CD4-positive, alpha-beta T cell treated with Interleukin-4 for 4 hours (primary cell): Measurements from ENCODE around the gene INTS7.

Experiments
- DNase-seq: peaks from one replicate; pipeline ENCODE4 v3.0.0-alpha.2; 2020

Gene INTS7

DNA sequence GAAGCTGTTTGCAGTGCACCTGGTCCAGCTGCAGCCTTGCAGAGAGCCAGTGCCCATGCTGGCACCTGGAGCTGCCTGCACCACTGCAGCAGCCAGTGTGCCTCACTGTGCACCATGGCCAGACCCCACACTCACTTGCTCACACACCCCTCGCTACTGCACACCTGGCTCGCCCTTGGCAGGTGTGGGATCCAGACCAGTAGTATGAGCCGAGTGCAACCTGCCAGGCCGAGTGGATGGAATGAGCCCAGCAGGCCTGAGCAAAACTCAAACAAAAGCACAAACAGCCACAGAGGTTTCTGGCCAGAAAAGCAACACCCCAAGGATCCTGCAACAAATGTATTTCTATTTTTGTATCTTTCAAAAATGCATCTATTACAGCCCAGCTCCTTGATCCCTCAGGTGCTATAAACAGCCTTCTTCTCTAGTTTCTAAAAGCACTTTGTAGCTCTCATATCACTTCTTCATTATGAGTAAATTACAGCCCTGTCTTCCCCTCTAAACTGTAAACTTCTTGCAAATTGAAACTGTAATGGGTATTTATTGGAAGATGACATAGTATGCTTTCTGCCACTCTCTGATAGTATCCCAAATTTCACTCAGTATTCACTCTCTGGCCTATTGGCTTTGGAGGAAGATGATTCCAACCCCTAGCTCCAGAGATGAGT lies 132.6 kb downstream of the INTS7 start:
- no peak for DNase-seq

DNA sequence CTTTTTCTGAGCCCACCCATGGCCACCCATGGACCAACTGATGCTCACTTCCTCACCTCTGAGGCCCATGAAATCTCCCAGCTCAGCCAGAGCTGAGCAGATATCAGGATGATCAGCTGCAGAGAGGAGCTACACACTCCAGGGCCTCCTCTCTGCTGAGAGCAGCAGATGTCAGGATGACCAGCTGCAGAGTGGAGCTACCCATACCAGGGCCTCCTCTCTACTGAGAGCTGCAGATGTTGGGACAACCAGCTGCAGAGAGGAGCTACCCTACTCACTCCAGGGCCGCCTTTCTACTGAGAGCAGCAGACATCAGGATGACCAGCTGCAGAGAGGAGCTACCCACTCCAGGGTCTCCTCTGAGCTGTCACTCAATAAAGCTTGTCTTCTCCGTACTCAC lies 133.4 kb downstream of the INTS7 start:
- DNase-seq, result no peak

DNA sequence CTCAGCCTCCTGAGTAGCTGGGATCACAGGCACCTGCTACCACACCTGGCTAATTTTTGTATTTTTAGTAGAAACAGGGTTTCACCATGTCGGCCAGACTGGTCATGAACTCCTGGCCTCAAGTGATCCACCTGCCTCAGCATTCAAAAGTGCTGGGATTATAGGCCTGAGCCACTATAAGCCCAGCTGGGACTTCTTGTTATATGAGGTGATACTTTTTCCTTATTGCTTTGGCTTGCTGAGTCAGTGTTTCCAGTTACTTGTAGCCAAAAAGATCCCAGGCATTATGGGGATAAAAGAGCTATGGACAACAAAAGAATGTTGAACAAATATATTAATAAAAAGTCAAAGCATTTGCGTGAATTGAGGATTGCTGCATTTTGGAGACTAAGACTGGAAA lies 134.9 kb downstream of the INTS7 start:
- DNase-seq, result no peak

DNA sequence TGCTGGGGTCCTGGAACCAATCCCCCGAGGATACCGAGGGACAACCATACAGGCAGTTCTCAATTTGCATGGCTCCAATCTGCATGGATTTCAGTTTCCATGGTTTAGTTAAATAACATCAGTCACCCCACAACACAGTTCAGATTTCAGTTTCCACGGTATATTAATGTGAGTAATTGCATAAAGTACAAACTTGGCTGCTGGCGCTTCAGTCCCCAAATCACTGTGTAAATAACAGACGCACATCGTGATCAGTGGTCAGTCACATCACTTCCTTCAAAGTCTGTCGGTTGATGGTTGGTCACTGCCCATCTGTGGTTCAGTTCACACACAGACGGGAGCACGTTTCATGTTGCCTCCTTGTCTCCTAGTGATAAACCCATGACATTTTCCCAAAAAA lies 138.4 kb downstream of the INTS7 start:
- no peak for DNase-seq

GRCh38 chr1:211895126-211895759 lies 140.1 kb downstream of the INTS7 start:
- no peak for DNase-seq

GRCh38 chr1:211894312-211894711 lies 141.0 kb downstream of the INTS7 start:
- DNase-seq, result no peak

GRCh38 chr1:211893260-211893659 lies 142.1 kb downstream of the INTS7 start:
- no peak for DNase-seq

- no peak for DNase-seq
Measured at GRCh38 chr1:211892577-211892976, 142.8 kb downstream of the INTS7 start.

DNA sequence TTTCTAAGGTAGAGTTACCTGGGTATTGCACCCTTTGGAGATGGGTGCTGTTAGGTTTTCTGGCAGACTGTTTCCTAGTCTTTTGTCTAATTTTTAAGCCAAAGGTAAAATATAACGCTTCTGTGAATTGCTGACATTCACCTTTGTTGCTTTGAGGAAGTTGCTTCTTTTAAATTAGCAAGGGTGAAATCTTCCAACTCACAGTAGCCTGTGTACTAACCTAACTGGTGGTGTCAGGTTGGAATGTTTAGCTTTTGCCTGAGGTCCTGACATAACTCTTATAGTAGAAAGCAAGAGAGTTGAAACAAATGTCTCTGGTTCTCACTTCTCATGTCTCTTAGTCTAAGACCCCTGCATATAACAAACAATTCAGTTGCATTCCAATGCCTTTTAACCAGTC lies 143.6 kb downstream of the INTS7 start:
- DNase-seq, result no peak
